GM12878 (cell line): ENCODE measurements around the gene KRTAP5-4. TPM values are rescaled to one million over a fixed set of nuclear protein-coding genes. Genes with fewer than 3 reads are reported as not detected.

ENCODE experiments used
- BHLHE40 ChIP-seq, 2 experiments: fragments of 450-650 bp in 1 of 2; IDR thresholded peaks; 2 replicates each; pipeline ENCODE4 v1.6.1; 2011 to 2017; ENCODE audit warnings: low read depth in 2 of 2, borderline replicate concordance in 1 of 2, improper control_type of control experiment in 1 of 2, low read length in 1 of 2, mild to moderate bottlenecking in 1 of 2
- BMI1 ChIP-seq: fragments of 450-650 bp; IDR thresholded peaks from 2 replicates; pipeline ENCODE4 v1.6.1; 2016; ENCODE audit warnings: mild to moderate bottlenecking, moderate library complexity, borderline replicate concordance
- BRCA1 ChIP-seq: IDR thresholded peaks from 2 replicates; pipeline ENCODE4 v1.6.1; 2011; ENCODE audit warnings: low read depth, low read length, improper control_type of control experiment
- CBX5 ChIP-seq: sonication (generic); IDR thresholded peaks from 2 replicates; pipeline ENCODE4 v1.6.1; 2016; ENCODE audit warnings: low read depth, moderate library complexity, mild to moderate bottlenecking, inconsistent platforms
- ESRRA ChIP-seq: IDR thresholded peaks from 2 replicates; pipeline ENCODE4 v1.6.1; 2012; ENCODE audit warnings: mild to moderate bottlenecking, low read length, improper control_type of control experiment
- IKZF1 ChIP-seq: fragments of 450-650 bp; conservative IDR thresholded peaks from 2 replicates; pipeline ENCODE4 v1.6.1; 2017; ENCODE audit warnings: antibody characterized with exemption, mild to moderate bottlenecking
- MLLT1 ChIP-seq: fragments of 450-650 bp; IDR thresholded peaks from 2 replicates; pipeline ENCODE4 v1.6.1; 2016; ENCODE audit warnings: mild to moderate bottlenecking
- RAD21 ChIP-seq: IDR thresholded peaks from 2 replicates; pipeline ENCODE4 v1.6.1; 2011; ENCODE audit warnings: mild to moderate bottlenecking, low read depth, low read length, moderate library complexity; ENCODE audit not compliant: insufficient read depth
- RAD51 ChIP-seq: fragments of 450-650 bp; IDR thresholded peaks from 2 replicates; pipeline ENCODE4 v1.6.1; 2016; ENCODE audit warnings: moderate library complexity, mild to moderate bottlenecking, inconsistent platforms
- SREBF2 ChIP-seq: IDR thresholded peaks from 2 replicates; pipeline ENCODE4 v1.6.1; 2012; ENCODE audit warnings: mild to moderate bottlenecking, low read length
- USF1 ChIP-seq: IDR thresholded peaks from 2 replicates; pipeline ENCODE4 v1.6.1; 2011; ENCODE audit warnings: borderline replicate concordance, low read depth, mild to moderate bottlenecking, moderate library complexity, mixed read lengths, low read length; ENCODE audit not compliant: insufficient read depth; ENCODE audit errors: extremely low read length
- USF2 ChIP-seq: IDR thresholded peaks from 2 replicates; pipeline ENCODE4 v1.6.1; 2011; ENCODE audit warnings: low read depth, low read length, improper control_type of control experiment, borderline replicate concordance
- ZBTB33 ChIP-seq: fragments of 450-650 bp; IDR thresholded peaks from 2 replicates; pipeline ENCODE4 v1.6.1; 2017; ENCODE audit warnings: mild to moderate bottlenecking
- ZBTB4 ChIP-seq: fragments of 450-650 bp; formaldehyde crosslinking; IDR thresholded peaks from 2 replicates; pipeline ENCODE4 v1.4.0; 2022; ENCODE audit warnings: mild to moderate bottlenecking, moderate library complexity
- ZBTB40 ChIP-seq: fragments of 450-650 bp; IDR thresholded peaks from 2 replicates; pipeline ENCODE4 v1.6.1; 2016; ENCODE audit warnings: mild to moderate bottlenecking, moderate library complexity, borderline replicate concordance
- ZZZ3 ChIP-seq: IDR thresholded peaks from 2 replicates; pipeline ENCODE4 v1.6.1; 2011; ENCODE audit warnings: low read depth; ENCODE audit not compliant: control insufficient read depth, insufficient read length
- polyA plus RNA-seq, 11 experiments: library from polyadenylated mRNA; depleted of rRNA in 4 of 11; unstranded in 6 of 11; stranded (reverse) in 5 of 11; fragments of >200 nt; fragmentation: Nextera tagmentation in 4 of 11; fragmentation: Illumina TruSeq in 1 of 11; extraction: Ambion mirVana in 4 of 11; extraction: Trizol in 1 of 11; gene quantifications; 1 replicate in 1 of 11; 2 replicates in 10 of 11; pipeline versions ENCODE4 v1.2.1 to v1.2.3, GENCODE V29; 2011 to 2016; ENCODE audit warnings: inconsistent platforms in 2 of 11, missing spikeins in 2 of 11, low read depth in 1 of 11
- total RNA-seq, 4 experiments: library from RNA; depleted of rRNA in 3 of 4; stranded (reverse); fragments of >200 nt in 3 of 4; fragmentation: Illumina TruSeq in 1 of 4; extraction: Trizol in 1 of 4; gene quantifications; 2 replicates each; pipeline versions ENCODE4 v1.2.1 to v1.2.3, GENCODE V29; 2013 to 2021

KRTAP5-4 gene
- total and polyA plus RNA-seq, 10 of the 15 experiments (the other 5 are each of a cell fraction or from before 2014, with no cell fraction given): not detected

- TF ChIP-seq ZBTB40 (no peak), BRCA1 (no peak), BHLHE40 (IDR thresholded peaks at IDR 0.05; ENCODE audit: borderline replicate concordance in 1 of 2, low read depth in 2 of 2, low read length in 1 of 2) (peak; percentile 15 to 43; a peak in 2 of 4 replicates), BMI1 (no peak), RAD21 (peak; percentile 69), ZZZ3 (no peak), CBX5 (no peak), ZBTB33 (no peak), USF1 (no peak), RAD51 (no peak), IKZF1 (0 out of 2 replicates have a peak, but pooled peaks have one; percentile 25), SREBF2 (no peak), MLLT1 (no peak), USF2 (no peak), ZBTB4 (CRISPR knock-in tag) (no peak), ESRRA (peak; percentile 82; the same call in 1 of the 2 replicates)
Observed at GRCh38 chr11:1574238-1574932, 47.6 kb downstream of the KRTAP5-4 start (continued).
